Activated gamma-delta T cell treated with anti-CD3 and anti-CD28 coated beads, Interleukin-2, amount 50 U/mL, for 16 hours (primary cell): Measurements from ENCODE around the gene MYOM1.
"Not testable (repeated sequence)": the region's sequence is repeated elsewhere in the genome, so short reads cannot be mapped to it uniquely, and the experiment has no call there.

ENCODE experiments used
- DNase-seq: peaks from one replicate; pipeline ENCODE4 v3.0.0-alpha.2; 2020; ENCODE audit warnings: low read depth

The MYOM1 gene

DNA sequence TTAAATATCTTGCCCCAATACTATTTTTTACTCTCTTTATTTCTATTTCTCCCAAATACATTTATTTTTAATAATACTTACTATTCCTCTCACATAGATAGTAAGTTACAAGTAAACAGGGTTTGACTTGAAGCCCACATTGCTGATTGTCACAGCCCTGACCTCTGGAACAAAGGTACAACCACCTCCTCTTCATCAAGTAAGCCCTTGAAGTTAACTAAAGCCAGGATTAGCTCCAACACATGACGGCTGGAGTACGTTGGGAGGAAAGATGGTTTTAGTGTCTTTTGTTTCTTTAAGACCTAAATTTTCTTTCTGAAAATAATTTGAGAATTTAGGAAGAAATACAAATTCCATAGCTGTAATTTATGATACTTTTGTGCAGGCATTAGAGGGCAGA lies 949 bp downstream of the MYOM1 start:
- DNase-seq: no peak

DNA sequence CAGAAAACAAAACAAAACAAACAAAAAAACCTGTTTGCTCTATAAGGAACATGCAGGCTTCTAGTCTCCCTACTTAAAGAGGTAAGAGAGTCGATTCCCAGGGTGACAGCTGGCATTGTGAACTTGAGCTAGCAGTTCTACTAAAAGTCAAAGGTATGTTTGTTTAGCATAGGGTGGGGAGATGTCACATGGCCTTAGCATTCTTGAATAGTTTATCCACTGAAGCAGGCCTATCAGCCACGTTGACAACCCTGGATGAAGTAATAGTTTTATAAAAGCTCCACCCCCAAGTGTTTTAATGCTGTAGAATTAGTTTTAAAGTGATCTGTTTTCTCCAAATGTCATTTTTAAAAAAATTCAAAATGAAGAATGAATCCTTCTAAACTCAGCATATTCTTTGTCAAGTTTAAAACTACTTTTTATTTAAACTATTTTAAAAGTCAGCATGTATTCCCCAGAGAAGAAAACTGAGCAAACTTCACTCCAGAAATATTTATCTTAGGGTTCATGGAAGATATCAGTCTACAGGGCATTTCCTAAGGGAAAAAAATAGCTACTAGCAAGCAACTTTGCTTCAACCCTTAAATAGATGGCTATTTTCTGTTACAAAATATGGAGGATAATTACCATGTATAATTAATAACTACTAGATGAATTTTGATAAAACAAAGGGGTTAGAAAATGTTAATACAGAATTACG lies 1.7 kb downstream of the MYOM1 start:
- no peak for DNase-seq

GRCh38 chr18:3216987-3217386 lies 2.8 kb downstream of the MYOM1 start:
- no peak for DNase-seq

DNA sequence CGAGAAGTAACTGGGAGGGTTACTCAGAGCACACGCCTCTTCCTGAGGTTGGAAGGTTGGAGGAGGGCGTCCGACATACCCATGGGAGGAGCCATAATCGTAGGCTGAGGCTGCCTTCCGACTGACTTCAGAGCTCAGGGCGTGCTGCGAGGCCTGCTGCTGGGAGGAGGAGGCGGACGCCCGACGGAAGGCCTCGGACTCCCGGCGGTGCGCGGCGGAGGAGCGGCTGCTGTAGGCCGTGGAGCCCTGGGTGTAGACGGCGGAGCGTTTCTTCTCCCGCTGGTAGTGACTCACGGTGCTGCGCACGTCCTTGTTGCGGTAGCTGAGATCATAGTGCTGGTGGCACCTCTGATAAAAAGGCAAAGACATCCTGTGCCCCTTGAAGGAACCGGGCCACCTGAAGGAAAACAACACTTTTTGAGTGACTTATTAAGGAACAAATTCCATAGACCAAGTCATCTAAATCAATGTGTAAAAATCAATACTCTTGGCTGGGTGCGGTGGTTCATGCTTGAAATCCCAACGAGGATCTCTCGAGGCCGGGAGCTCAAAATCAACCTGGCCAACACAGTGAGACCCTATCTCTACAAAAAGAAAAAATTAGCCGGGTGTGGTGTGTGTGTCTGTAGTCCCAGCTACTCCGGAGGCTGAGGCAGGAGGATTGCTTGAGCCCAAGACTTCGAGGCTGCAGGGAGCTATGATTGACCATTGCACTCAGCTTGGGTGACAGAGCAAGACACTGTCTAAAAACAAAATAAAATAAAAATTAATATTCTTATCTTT lies 4.7 kb downstream of the MYOM1 start:
- DNase-seq: no peak

DNA sequence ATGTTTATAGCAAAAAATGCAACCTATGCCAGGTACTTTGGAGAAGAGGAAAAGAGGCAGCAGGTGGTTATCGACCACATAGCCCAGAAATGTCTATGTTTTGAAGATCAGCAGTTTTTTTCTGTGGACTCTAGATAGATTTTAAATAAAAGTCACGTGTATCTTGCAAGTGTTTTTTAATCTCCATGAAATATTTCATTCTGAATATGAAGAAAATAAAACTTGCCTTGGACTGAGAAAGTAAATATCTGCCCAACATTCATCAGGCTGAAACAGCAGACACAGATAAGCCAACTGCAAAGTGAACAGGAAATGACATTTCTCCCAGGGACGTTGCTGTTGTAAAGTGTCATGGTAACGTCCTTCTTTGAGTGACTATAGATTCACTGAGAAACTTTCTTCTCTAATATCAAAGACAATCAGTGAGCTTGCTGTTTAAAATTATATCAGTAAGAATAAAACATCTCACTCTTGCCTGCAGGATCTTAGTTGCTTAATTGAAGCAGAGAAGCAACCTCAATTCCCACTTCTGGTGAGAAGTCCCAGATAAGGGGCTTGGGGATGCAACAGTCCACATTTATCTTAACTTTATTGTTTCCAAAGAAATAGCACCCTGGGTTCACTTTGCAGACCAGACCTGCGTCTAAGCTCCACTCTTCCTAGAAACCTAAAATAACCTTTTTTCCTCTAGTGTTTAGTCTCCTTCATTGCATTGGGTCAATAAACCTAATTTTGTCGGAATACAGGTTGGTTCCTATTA lies 6.3 kb downstream of the MYOM1 start:
- no peak for DNase-seq

DNA sequence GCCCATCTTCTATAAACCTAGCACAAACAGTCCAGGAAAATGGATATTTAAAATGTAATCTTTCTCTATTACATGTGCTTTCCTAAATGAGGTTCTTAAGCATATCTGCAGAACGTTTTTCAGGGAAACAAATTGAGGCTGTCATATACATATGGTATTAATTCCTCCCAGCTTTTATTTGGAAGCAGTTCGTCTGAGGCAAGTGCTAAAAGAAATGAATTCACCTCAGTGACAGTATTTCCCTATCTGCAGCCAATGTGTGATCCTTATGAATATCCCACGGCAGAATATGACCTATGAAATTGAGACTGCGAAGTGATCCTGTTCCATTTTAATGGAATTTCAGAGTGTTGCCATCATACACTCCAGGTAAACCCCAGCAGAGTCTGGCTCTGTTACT lies 7.1 kb downstream of the MYOM1 start:
- no peak for DNase-seq

DNA sequence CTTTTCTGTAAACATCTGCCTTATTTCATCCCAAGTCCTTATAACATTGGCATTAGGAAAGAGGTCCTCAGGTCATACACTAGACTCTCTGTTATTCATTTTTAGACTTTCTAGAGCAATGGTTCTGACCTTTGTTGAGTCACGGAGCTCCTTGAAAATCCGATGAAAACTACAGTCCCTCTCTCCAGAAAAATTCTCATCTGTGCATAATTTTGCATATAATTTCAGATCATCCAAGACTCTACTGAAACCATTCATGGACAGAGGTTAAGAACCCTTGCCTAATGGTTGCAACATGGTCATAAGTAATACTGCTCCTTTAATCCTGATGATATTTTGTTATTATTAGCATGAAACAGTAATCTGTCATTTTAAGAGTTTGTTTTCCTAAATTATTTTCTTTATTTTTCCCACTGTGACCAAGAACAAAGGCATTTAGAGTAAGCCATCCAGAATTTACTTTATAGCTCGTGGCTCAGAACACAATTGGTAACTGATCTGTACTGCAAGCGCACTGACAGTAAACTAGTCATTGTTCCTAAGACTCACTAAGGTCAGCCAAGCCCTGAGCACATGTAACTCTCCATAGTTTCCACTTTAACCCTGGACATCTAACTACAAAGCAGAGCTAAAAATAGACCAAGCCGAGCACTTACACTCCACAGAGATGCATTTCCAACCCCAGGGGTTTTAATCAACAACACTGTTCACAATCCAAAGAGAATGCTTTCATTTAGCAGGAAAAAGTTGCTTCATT lies 8.4 kb downstream of the MYOM1 start:
- DNase-seq: no peak

DNA sequence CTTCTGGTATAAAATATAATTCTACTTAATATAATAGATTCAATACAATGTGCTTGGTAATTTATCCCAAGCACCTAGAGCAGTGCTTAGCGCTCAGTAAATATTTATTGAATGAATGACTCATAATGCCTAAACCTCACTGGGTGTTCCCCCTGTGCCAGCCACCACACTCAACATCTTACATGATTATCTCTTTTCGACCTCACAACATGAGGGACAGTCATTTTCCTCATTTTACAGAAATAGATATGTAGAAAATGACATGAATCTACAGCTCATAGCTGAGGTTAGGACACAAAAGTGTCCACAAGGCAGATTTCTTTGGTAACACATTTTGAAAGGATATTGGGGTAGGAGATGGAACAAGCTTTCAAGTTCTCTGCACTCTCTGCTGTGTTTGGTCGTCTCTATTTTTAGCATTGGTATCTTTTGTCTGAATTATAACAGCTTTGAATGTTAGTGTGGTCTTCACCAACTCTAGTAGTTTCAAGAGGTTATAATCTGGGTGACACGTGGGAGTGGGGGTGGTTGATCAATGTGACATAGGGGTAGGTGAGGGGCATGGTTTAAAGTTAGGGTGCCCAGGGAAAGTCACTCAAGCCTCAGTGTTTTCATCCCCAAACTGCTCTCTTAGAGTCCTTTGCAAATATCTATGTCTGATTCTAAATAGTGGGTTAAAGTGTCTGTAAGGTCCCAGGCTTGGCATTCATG lies 9.8 kb downstream of the MYOM1 start:
- DNase-seq: no peak

- DNase-seq: no peak
Measured at GRCh38 chr18:3207565-3207964, 12.2 kb downstream of the MYOM1 start.

GRCh38 chr18:3205239-3205638 lies 14.5 kb downstream of the MYOM1 start:
- no peak for DNase-seq

DNA sequence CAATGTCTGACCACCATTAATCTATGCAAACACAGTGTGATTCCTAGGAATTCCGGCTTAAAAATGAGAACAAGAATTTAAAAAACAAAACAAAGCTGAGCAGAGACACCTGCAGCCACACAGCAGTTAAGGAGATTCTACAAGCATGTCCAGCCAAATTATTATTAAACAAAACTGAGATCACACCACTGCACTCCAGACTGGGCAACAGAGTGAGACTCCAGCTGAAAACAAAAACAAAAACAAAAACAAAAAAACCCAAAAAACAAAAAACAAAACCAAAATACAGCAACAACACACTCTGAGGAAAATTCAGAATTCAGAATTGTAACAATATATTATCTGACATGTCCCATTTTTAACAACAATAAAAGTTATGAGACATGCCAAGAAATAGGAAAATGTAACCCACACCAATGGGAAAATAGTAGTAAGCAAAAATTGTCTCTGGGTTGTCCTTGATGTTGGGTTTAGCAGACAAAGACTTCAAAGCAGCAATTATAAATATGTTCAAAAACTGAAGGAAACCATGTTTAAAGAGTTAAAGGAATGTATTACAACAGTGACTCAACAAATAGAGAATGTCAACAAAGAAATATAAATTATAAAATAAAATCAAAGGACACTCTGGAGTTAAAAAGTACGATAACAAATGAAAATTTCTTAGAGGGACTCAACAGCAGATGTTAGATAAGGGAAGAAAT lies 19.7 kb downstream of the MYOM1 start:
- DNase-seq: no peak

DNA sequence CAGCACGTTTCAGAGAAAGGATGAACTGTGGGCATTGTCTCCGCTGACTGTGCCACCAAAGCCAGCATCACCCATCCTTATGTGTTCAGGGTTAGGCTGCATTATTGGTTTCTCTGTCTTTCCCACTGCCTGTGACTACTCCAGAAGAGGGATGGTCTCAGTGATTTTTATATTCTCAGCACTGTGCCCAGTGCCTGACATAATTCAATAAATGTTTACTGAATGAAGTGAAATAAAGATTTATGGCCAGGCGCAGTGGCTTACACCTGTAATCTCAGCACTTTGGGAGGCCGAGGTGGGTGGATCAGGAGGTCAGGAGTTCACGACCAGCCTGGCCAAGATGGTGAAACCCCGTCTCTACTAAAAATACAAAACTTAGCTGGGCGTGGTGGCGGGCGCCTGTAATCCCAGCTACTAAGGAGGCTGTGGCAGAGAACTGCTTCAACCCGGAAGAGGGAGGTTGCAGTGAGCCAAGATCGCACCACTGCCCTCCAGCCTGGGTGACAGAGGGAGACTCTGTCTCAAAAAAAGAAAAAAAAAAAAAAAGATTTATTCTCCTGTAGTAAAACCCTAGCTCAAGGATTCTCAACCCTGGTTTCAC lies 21.4 kb downstream of the MYOM1 start:
- not testable (repeated sequence) for DNase-seq

DNA sequence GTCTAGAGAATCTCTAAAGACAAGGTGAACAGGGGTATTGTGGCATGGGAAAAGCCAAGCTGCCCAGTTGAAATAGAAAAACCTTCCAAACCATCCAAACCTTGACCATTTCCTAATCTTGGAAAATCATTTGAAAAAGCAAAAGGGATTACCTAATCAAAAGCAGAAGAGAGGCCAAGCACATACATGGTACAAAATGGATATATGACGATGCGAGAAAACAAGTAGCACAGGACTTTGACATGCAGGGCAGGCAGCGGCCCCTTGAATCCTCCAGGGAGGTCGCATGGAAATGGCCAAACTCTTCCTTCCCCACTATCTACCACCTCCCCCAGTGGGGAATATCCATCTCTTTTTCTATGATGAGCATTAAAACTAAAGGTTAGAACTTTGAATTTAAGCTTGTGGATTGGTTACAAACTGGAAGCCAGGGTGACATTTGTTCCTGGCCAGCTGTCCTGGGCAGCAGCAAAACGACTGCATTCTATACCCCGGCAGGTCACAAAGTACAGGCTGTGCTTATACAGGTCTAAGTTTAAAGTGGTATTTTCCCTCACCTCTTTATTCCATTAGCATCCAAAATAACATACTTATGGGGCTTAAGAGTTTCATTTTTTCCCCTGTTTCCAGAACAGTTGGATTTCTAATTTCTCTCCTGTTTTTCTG lies 24.7 kb downstream of the MYOM1 start:
- DNase-seq: no peak

GRCh38 chr18:3193331-3193730 lies 26.4 kb downstream of the MYOM1 start:
- no peak for DNase-seq

DNA sequence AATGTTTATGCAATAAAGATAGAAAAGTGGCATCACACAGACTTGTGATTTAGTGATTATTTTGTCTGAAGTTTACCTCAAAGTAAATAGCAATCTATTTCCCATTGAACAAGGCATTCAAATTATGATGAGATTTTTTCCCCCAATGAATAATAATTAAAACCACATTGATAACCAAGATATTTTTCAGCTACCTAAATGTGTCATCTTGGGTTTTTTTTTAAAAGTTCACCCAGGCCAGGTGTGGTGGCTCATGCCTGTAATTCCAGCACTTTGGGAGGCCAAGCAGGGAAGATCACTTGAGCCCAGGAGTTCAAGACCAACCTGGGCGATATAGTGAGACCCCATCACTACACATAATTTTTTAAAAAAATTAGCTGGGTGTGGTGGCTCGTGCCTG lies 27.0 kb downstream of the MYOM1 start:
- no peak for DNase-seq

GRCh38 chr18:3192286-3192685 lies 27.5 kb downstream of the MYOM1 start:
- DNase-seq: no peak

- no peak for DNase-seq
Measured at GRCh38 chr18:3190610-3191009, 29.2 kb downstream of the MYOM1 start.

DNA sequence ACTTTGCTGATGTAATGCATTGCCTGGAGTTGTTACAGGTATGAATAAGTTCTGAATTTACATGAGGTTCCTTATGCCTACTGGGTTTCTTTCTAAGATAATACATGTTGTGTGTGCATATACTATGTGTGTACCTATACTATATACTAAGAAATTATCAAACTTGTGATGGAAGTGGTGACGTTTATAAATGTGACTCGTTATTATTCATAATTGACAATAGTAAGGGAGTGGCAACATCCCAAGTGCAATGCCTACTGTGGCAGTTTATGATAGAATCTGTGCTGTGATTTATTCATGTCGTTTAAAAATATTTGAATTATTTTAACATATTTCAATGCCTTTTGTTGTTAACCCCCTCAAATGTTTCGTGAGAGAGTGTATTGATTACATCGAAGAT lies 29.9 kb downstream of the MYOM1 start:
- DNase-seq: no peak

- no peak for DNase-seq
Measured at GRCh38 chr18:3186678-3187658, 32.8 kb downstream of the MYOM1 start.
